Measurements from ENCODE around the gene C2orf69. TPM values are rescaled to one million over a fixed set of nuclear protein-coding genes. Genes with fewer than 3 reads are reported as not detected.
A peak's percentile ranks its signal among the peaks of the same experiment; 100 is the strongest.
"Not testable (repeated sequence)": the region's sequence is repeated elsewhere in the genome, so short reads cannot be mapped to it uniquely, and the experiment has no call there.

Gene C2orf69
- total RNA-seq, 1 donor = 7.5 TPM

DNA sequence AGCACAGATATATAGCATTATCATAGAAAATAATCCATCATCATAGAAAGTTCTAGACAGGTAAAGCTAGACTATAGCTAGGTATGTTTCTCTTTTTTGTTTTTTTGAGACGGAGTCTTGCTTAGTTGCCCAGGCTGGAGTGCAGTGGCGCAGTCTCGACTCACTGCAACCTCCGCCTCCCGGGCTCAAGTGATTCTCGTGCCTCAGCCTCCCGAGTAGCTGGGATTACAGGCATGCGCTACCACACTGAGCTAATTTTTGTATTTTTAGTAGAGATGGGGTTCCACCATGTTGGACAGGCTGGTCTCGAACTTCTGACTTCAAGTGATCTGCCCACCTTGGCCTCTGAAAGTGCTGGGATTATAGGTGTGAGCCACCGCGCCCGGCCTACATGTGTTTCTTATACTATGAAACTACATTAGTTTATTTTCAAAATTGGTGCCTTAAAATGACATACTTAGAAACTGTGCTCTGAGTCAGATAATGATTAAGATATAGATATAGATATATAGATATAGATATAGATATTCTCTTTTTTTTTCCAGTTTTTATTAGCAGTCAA, 1.5 kb downstream of the C2orf69 start:
- not testable (repeated sequence) for DNase-seq (ENCODE audit: low read depth in 2 of 3, low spot score in 2 of 3)

DNA sequence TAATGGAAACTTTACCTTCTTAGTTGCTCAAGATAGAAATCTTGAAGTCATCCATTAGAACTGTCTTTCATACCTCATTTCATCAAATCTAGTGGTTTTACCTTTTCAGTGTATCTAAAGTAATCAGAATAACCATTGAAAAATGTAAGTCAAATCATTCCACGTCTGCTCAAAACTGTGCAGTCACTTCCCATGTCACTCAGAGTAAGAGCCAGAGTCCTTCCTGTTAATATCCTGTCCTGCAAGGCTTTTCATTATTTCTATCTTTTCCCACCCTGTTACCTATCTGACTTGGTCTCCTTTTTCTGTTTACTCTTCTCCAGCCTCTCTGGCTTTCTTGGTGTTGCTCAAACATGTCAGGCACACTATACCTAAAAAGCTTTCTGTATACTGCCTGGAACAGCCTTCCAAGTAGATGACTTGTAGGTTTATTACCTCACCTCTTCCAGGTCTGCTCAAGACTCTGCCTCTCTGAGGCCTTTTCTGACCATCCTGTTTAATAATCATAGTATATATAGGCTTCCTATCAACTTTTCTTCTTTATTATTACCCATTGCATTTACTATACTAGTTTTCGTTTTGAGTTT, 3.4 kb downstream of the C2orf69 start:
- DNase-seq (ENCODE audit: low read depth in 2 of 3, low spot score in 2 of 3) = no peak

DNA sequence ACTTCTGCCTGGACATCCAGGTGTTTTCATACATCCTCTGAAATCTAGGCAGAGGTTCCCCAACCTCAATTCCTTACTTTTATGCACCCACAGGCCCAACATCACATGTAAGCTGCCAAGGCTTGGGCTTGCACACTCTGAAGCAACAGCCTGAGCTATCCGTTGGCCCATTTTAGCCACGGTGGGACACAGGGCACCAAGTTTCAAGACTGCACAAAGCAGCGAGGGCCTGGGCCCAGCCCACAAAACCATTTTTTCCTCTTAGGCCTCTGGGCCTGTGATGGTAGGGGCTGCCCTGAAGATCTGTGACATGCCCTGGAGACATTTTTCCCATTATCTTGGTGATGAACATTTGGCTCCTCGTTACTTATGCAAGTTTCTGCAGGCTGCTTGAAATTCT, 5.9 kb downstream of the C2orf69 start:
- DNase-seq (ENCODE audit: low read depth in 2 of 3, low spot score in 2 of 3) = no peak

DNA sequence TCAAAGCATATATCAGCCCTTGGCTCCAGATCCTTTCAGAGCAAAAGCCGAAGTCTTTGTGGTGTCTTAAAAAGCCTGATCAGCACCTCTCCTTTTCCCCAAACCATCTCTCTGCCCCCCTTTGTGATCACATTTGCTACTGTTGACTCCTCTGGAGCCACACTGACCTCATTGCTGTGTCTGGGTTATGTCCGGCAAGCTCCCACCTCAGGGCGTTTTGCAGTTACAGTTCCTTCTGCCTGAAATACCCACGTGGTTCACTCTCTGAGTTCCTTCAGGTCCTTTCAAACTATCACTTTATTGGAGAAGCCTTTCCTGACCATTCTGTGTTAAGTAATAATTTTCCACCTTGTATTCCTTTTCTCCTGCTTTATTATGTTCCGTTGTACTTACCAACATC, 11.8 kb downstream of the C2orf69 start:
- no peak for DNase-seq (ENCODE audit: low read depth in 2 of 3, low spot score in 2 of 3)

DNA sequence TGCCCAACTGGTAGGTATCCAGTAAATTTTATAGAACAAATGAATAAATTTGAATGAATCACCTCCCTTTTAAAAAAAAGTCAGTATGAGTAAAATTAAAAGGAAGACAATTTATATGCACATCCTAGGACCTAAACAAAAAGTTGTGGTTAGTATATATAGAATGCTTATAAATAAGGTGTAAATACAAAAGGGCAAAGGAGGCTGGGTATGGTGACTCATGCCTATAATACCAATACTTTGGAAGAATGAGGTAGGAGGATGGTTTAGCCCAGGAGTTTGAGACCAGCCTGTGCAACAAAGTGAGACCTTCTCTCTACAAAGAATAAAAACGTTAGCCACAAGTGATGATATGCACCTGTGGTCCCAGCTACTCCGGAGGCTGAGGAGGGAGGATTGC, 12.8 kb downstream of the C2orf69 start:
- no peak for DNase-seq (ENCODE audit: low read depth in 2 of 3, low spot score in 2 of 3)

DNA sequence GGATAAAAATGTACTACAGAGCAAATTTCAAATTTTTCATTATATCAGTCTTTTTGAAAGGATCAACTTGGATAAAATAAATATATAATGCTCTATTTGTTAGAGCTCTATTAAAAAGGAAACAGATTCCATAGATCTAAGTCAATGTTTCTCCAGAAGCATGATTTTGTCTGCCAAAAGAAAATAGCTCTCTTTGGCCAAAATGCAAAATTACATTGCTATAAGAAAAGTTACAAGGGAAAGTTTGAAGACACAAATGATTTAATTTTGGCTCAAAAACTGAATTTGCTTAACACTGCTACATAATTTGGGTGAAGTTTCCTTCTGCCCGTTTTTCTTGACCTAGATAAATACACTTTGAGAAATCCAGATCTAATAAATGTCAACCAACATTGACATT, 15.7 kb downstream of the C2orf69 start:
- DNase-seq (ENCODE audit: low read depth in 2 of 3, low spot score in 2 of 3) = no peak

DNA sequence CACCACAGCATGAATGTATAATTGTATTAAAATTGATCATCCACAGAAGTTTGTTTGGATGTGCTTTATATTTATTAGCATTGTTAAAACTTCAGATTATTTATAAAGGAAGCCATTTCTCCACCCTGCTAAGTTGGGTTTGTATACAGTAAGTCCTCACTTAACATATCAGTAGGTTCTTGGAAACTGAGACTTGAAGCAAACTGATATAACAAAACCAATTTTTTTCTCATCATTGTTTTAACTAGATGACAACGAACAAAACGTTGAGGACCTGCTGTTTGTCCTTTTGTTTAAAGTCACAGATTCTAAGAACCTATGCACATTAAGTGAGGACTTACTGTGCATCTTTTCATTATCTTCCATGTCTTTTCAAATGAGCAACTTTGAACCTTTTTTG, 17.1 kb downstream of the C2orf69 start:
- DNase-seq (ENCODE audit: low read depth in 2 of 3, low spot score in 2 of 3) = no peak

DNA sequence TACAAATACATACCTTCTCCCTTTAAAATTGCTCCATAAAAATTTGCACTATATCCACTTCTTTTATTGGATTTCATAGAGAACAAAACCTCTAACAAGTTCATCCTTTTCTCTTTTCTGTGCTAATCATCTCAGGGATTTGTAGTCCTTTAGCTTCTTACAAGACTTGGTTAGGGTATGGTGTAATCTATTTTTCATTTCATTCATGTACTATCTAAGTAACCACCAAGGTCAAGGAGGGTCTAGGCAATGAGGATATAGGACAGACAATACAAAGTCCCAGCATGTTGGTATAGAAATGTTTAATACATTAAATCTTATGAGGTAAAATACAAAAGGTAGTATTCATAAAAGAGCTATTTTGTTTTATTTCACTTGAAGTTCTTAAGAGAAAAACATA, 17.5 kb downstream of the C2orf69 start:
- DNase-seq (ENCODE audit: low read depth in 2 of 3, low spot score in 2 of 3) = no peak

DNA sequence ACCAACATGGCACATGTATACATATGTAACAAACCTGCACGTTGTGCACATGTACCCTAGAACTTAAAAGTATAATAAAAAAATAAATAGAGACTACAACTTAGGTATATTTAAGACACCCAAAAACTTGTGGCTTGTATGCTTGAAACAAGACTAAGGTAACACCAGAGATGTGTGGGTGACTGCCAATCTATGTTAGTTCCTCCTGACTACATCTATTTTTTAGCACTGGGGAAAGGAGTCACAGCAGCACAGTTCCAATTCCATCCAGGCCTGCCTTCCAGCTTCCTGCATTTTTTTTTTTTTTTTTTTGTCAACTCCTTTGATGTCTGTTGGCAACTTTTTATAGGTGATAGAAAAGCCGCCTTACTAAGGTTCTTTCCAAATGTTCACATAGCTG, 18.2 kb downstream of the C2orf69 start:
- no peak for DNase-seq (ENCODE audit: low read depth in 2 of 3, low spot score in 2 of 3)

DNA sequence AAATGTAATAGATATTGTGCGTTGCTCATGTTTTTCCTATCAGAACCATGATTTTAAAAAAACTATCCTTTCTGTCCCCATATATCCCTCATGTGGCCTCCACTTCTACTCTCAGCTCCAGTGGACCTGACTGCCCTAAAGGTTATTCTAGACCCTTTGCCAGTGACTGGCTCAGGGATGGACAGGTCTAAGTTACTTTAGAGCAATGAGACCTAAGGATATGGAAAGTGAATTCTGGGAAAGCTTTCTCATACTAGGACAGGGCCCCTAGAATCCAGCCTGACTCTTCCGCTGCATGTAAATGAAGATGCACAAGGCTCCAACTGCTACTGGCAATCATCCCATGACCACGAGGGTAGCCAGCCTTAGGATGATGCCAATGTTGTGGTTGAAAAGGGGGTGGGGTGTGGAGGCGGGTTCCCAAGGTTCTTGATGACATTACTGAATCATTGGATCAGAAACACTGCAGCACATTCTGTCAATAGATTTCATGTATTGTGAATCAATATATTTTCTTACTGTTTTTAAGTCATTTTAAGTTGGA, 21.3 kb downstream of the C2orf69 start:
- DNase-seq (ENCODE audit: low read depth in 2 of 3, low spot score in 2 of 3) = no peak

DNA sequence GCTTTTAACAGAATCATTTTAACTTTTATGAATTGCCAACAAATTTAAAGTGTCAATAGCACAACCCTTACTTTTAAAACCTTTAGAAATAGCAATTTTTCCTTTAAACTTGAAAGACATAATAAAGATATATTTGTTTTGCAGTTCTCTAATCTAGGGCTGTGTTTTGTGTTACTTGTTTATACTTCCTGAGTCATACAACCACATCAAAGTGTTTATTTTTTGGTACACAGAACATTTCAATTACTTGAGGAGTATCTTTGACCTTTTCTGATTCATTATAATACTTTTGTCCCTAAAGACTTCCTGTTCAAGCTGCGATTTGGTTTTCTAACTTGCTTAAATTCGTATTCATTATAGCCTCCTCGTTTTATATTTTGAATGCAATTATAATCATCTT, 22.4 kb downstream of the C2orf69 start:
- no peak for DNase-seq (ENCODE audit: low read depth in 2 of 3, low spot score in 2 of 3)

DNA sequence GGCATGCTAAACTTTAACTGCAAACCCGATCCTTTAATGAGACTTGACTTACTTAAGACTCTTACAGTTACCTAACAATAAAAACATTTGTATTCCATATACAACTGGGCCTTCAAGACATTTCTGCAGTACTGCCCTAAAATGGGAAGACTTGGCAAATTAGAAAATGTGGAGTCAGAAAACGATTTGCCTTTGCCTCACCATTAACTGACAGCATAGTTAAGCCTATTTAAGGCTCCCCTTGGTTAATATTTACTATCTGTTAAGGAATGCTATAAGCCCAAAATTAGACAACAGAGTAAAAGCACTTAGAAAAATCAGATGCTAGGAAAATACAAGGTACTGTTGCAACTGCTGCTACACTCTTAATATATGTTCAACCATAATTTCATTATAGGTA, 25.5 kb downstream of the C2orf69 start:
- DNase-seq (ENCODE audit: low read depth in 2 of 3, low spot score in 2 of 3) = no peak

DNA sequence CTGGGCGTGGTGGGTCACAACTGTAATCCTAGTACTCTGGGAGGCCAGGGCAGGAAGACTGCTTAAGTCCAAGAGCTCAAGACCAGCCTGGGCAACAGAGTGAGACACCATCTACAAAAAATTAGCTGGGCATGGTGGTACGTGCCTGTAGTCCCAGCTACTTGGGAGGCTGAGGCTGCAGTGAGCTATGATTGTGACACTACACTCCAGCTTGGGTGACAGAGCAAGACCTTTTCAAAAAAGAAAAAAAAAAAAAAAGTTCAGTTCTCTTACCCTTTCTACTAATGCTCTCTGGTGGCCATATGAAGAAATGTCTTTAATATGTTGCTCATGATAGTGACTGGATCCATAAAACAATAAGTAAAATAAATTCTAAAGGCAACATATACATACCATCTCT, 29.3 kb downstream of the C2orf69 start:
- peak in 2 of 3 donors; percentile 20 to 66 for DNase-seq (ENCODE audit: low read depth in 2 of 3, low spot score in 2 of 3)

DNA sequence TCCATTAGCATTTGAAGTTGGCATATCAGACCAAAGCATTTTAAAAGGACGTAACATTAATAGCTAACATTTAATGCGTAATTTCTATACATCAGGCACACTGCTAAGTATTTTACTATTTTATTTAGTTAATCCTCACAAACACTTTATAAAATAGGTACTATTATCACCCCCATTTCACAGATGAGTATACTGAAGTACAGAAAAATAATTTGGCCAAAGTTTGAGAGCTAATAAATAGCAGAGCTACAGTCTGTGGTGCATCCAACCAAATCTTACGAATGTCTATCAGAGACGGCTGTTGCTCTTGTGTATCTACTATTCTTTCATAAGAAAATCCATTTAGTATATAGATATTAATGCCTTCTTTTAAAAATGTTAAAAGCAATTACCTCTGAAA, 32.3 kb downstream of the C2orf69 start:
- DNase-seq (ENCODE audit: low read depth in 2 of 3, low spot score in 2 of 3) = no peak

DNA sequence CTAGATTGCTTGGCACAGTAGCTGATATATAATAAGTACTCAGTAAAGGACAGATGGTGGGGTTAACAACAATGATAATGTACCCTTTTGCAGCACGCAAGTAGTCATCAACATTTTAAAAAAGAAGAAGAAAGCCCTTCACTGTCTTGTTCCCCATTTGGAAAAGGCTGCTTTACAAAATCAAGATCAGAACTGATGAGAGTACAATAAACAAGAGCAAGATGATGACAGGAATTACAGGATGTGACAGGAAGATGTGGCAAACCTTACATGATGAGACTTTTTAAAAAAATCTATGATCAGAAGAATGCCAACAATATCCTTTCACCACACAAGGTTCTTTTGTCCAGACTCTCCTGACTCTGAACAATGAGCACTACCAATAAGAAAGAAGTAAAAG, 35.1 kb downstream of the C2orf69 start:
- DNase-seq (ENCODE audit: low read depth in 2 of 3, low spot score in 2 of 3) = no peak

DNA sequence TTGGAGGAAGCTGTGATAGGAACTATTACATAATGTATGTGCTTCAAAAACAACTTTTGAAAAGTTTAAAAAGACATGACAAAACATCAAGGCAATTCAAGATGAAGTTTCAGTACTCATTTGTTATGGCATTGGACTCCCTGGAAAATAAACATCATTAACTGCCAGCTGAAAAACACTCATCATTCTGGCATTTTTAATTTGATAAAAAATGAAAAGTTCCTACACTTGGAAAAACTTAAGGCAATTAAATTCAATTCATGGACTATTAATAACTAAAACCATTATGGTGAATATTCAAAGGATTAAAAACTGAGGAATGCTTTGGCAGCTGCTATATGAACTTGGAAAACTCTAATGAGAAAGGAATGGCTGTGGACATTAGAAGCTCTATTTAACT, 35.7 kb downstream of the C2orf69 start:
- DNase-seq (ENCODE audit: low read depth in 2 of 3, low spot score in 2 of 3) = no peak

DNA sequence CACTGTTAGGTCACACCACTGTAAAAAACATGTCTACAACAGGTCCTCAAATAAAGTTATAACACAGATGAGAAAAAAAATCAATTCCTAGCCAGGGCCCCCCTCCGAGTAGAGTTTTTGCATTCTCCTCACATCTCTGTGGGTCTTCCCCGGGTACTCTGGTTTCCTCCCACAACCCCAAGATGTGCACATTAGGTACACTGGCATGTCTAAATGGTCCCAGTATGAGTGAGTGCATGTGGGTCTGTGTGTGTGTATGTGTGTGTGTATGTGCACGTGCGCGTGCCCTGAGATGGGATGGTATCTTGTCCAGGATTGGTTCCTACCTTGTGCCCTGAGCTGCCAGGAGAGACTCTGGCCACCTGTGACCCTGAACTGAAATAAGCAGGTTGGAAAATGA, 39.3 kb downstream of the C2orf69 start:
- no peak for DNase-seq (ENCODE audit: low read depth in 2 of 3, low spot score in 2 of 3)

DNA sequence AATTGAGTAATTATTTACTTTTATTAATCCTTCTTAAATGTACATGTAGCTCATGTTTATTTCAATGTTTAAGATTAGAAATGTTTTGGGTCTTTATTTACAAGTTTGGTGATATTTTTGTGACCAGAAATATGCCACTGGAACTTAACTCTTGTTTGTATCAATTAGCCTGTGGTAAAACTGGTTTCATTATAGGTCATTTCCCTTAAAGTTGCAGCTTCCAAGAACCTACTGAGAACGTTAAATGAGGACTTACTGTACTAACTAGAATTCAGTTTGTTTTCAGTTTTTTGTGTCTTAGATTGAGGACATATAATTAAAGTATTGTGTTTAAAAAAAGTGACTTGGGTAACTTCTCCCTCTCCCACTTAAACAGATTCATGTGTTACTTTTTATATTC, 39.9 kb downstream of the C2orf69 start:
- DNase-seq (ENCODE audit: low read depth in 2 of 3, low spot score in 2 of 3) = no peak

DNA sequence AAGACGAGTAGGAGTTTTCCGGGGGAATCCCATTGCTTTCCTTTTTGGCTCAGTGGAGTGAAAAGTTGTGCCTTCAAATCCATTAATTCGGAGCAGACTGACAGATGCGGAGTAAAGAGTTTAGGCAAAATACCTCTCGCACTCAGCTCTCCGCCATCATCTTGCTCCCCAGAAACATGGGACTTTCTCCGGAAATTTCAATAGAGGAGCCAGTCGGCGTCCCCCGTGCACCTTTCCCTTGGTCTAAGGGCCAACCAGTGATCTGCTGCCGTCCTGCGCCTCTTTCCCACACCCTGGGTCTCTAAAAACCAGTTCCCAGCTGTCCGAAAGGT, 43.9 kb downstream of the C2orf69 start:
- peak in 1 of 3 donors; percentile 64 for DNase-seq (ENCODE audit: low read depth in 2 of 3, low spot score in 2 of 3)

DNA sequence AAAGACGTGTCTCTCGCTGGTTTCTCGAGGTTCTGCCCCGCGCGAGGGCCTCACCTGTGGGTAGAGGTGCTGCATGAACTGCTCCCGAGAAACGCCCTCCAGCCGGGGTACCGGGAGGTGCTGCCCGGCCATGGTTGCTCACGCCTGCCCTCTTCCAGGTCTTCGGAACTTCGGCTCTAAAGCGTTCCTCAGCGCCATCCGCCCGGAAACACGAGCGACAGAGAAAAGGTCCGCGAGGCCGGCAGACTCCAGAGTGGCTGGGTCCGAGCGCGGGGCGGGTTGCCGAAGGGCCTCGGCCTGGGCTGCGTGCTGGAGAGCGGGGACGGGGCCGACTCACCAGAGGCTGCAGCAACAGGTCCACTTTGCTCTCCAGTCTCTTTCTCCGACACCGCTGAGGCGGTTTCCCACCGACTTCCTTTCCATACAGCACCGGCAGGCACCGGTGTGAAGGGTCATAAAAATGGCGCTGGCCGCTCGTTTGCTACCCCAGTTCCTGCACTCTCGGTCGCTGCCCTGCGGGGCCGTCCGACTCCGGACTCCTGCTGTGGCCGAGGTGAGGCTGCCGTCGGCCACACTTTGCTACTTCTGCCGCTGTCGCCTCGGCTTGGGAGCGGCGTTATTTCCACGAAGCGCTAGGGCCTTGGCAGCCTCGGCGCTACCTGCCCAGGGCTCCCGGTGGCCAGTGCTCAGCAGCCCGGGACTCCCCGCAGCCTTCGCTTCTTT, 44.4 kb downstream of the C2orf69 start, which contains the start of the genes MAIP1 and TYW5:
Gene MAIP1 (plus strand): TSS at position 244 of the 723 bp plus-strand sequence. CDS start 217 bp downstream, at position 461.
Gene TYW5 (minus strand): TSS at position 153 of the 723 bp plus-strand sequence. CDS start 21 bp downstream, at position 132.
- DNase-seq (ENCODE audit: low read depth in 2 of 3, low spot score in 2 of 3) = peak; percentile 67 to 83 (median 77)

DNA sequence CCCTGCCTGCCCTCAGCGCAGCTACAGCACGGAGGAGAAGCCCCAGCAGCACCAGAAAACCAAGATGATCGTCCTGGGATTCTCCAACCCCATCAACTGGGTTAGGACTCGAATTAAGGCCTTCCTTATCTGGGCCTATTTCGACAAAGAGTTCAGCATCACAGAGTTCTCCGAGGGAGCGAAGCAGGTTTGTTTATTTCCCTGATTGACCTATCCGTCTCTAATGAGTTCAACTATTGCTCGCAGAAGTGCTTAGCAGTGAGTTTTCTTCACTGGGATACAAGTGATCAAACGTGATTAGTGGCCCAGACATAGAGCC, 44.9 kb downstream of the C2orf69 start:
- peak in 1 of 3 donors; percentile 2 for DNase-seq (ENCODE audit: low read depth in 2 of 3, low spot score in 2 of 3)

DNA sequence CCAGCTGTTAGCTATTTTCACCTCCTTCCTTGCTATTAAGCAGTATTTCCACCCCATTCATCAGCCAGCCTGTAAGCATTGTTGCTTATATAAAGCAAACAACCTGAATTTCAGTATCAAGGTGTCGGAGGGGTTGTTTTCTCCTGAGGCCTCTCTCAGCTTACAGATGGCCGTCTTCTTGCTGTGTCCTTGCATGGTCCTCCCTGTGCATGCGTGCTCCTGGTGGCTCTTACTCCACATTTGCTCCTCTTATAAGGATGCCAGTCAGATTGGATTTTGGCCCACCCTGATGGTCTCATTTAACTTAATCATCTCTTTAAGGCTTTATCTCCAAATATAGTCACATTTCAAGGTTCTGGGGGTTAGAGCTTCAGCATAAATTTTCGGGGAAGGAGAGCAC, 46.9 kb downstream of the C2orf69 start:
- no peak for DNase-seq (ENCODE audit: low read depth in 2 of 3, low spot score in 2 of 3)
